ENCODE results near the gene PACS2.

DNA sequence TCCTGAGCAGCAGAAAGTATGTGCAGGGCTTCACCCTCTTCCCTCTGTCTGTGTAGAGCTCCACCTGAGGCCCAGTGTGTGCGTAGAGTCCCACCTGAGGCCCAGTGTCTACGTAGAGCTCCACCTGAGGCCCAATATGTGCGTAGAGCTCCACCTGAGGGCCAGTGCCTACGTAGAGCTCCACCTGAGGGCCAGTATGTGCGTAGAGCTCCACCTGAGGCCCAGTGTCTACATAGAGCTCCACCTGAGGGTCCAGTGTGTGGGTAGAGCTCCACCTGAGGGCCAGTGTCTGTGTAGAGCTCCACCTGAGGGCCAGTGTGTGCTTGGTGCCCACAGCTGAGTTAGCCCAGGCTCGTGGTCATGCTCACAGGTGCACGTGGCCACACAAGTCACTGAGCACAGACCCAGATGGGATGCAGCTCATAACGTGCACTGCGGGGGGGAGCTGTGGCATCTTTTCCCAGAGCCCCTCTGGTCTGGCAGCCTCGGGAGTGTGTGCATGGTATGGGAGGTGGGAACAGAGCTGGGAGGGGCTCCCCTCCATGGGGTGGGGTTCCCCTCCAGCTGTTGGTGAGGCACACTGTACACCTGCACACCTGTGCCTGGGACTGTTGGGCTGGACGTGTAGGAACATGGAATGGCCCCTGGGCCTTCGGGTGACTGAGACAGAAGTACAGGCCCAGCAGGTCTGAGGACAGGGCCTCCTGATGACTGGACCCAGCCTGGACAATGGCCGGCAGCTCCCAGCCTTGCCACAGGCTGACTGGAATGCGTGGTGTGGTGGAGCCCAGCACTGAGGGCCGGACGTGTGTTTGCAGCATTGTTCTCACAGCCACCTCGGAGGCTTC, 20.1 kb downstream of the PACS2 start:
- no peak for TF ChIP-seq GABPA (IDR thresholded peaks at IDR 0.05; ENCODE audit: low read depth)
- no peak for TF ChIP-seq RCOR1 (IDR thresholded peaks at IDR 0.05; ENCODE audit: low read length)
- no peak for TF ChIP-seq POLR2AphosphoS5 (IDR thresholded peaks at IDR 0.05; ENCODE audit: low read depth, low read length)
- TF ChIP-seq, protein P1, sequence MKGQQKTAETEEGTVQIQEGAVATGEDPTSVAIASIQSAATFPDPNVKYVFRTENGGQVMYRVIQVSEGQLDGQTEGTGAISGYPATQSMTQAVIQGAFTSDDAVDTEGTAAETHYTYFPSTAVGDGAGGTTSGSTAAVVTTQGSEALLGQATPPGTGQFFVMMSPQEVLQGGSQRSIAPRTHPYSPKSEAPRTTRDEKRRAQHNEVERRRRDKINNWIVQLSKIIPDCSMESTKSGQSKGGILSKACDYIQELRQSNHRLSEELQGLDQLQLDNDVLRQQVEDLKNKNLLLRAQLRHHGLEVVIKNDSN (IDR thresholded peaks at IDR 0.05; ENCODE audit: borderline replicate concordance, low read depth) = no peak

Measured in SK-N-SH (cell line).